Endothelial cell (in vitro differentiated cells): ENCODE data around the gene COL4A5. TPM values are rescaled to one million over a fixed set of nuclear protein-coding genes. Genes with fewer than 3 reads are reported as not detected.

Experiments
- DNase-seq: peaks from one replicate; pipeline ENCODE4 v3.0.0; 2021; ENCODE audit warnings: low spot score
- H3K27ac Mint-ChIP-seq: one replicate; pipeline ENCODE4 v1.8.0; 2021; ENCODE audit warnings: mixed read lengths, inconsistent platforms; ENCODE audit not compliant: unreplicated experiment
- H3K27me3 Mint-ChIP-seq: one replicate; pipeline ENCODE4 v1.8.0; 2021; ENCODE audit warnings: mild to moderate bottlenecking, moderate library complexity, mixed read lengths, inconsistent platforms; ENCODE audit not compliant: unreplicated experiment
- H3K36me3 Mint-ChIP-seq: one replicate; pipeline ENCODE4 v1.8.0; 2021; ENCODE audit warnings: mild to moderate bottlenecking, low read depth, mixed read lengths, inconsistent platforms; ENCODE audit not compliant: unreplicated experiment
- H3K4me1 Mint-ChIP-seq: one replicate; pipeline ENCODE4 v1.8.0; 2021; ENCODE audit warnings: mild to moderate bottlenecking, mixed read lengths, inconsistent platforms; ENCODE audit not compliant: unreplicated experiment
- H3K4me3 Mint-ChIP-seq: one replicate; pipeline ENCODE4 v1.8.0; 2021; ENCODE audit warnings: mild to moderate bottlenecking, mixed read lengths, inconsistent platforms; ENCODE audit not compliant: unreplicated experiment
- H3K9me3 Mint-ChIP-seq: one replicate; pipeline ENCODE4 v1.8.0; 2021; ENCODE audit warnings: mixed read lengths, inconsistent platforms; ENCODE audit not compliant: unreplicated experiment
- CTCF ChIP-seq: fragments of 200-600 bp; sonication (generic); IDR thresholded peaks from one replicate; pipeline ENCODE4 v1.5.0; 2021; ENCODE audit warnings: antibody characterized with exemption; ENCODE audit not compliant: unreplicated experiment
- total RNA-seq: library from RNA; stranded (reverse); fragmentation: NEBNext Ultra II Directional; extraction: Animal tissue kit (Norgen Biotek cat#: 25700); gene quantifications from one replicate; pipeline ENCODE4 v1.2.1, GENCODE V29; 2021; ENCODE audit not compliant: unreplicated experiment

Gene COL4A5
- total RNA-seq, 1 donor from 2014 or later: 54.6 TPM

GRCh38 chrX:108590496-108590895 is 150.9 kb downstream of the COL4A5 start:
- Mint-ChIP-seq H3K27me3 (no peaks in the 10 kb centered on the region), H3K36me3 (peaks cover 7% of the 10 kb centered on the region), H3K4me1 (no peaks in the 10 kb centered on the region), H3K4me3 (no peak overlapping the region), H3K9me3 (no peaks in the 10 kb centered on the region), H3K27ac (no peak overlapping the region)
- no peak for TF ChIP-seq CTCF
- no peak for DNase-seq

GRCh38 chrX:108601276-108601675 is 161.6 kb downstream of the COL4A5 start:
- TF ChIP-seq CTCF: no peak
- Mint-ChIP-seq H3K4me3 (no peak overlapping the region), H3K27ac (no peak overlapping the region), H3K27me3 (no peaks in the 10 kb centered on the region), H3K4me1 (no peaks in the 10 kb centered on the region), H3K9me3 (no peaks in the 10 kb centered on the region), H3K36me3 (no peaks in the 10 kb centered on the region)
- no peak for DNase-seq

GRCh38 chrX:108610141-108610540 is 170.5 kb downstream of the COL4A5 start:
- peak overlapping the region; percentile 36 for H3K27ac Mint-ChIP-seq
- H3K4me3 Mint-ChIP-seq: no peak overlapping the region

GRCh38 chrX:108614616-108615015 is 175.0 kb downstream of the COL4A5 start:
- no peak overlapping the region for H3K4me3 Mint-ChIP-seq
- no peaks in the 10 kb centered on the region for H3K9me3 Mint-ChIP-seq
- H3K4me1 Mint-ChIP-seq: no peaks in the 10 kb centered on the region
- TF ChIP-seq CTCF: no peak
- no peak overlapping the region for H3K27ac Mint-ChIP-seq
- no peaks in the 10 kb centered on the region for H3K36me3 Mint-ChIP-seq
- H3K27me3 Mint-ChIP-seq: no peaks in the 10 kb centered on the region
- no peak for DNase-seq

More at GRCh38 chrX:108610141-108610540, 170.5 kb downstream of the COL4A5 start:
- no peaks in the 10 kb centered on the region for H3K36me3 Mint-ChIP-seq
- no peaks in the 10 kb centered on the region for H3K27me3 Mint-ChIP-seq
- DNase-seq: no peak
- no peaks in the 10 kb centered on the region for H3K4me1 Mint-ChIP-seq
- H3K9me3 Mint-ChIP-seq: no peaks in the 10 kb centered on the region
- TF ChIP-seq CTCF: no peak

- TF ChIP-seq CTCF: no peak
- no peaks in the 10 kb centered on the region for H3K4me1 Mint-ChIP-seq
- H3K27me3 Mint-ChIP-seq: peaks cover 2% of the 10 kb centered on the region
- peaks cover 18% of the 10 kb centered on the region for H3K36me3 Mint-ChIP-seq
- H3K9me3 Mint-ChIP-seq: no peaks in the 10 kb centered on the region
- peak overlapping the region; percentile 64 for H3K4me3 Mint-ChIP-seq
- H3K27ac Mint-ChIP-seq: no peak overlapping the region
- no peak for DNase-seq
These were observed 201.2 kb downstream of the COL4A5 start for GRCh38 chrX:108640817-108641216.
